IgD-negative memory B cell (primary cell): ENCODE results near the gene IZUMO4. TPM values are rescaled to one million over a fixed set of nuclear protein-coding genes. Genes with fewer than 3 reads are reported as not detected.

ENCODE experiments used
- H3K27ac Mint-ChIP-seq, 3 donors: one replicate each; pipeline ENCODE4 v1.8.0; 2020 to 2022; ENCODE audit warnings: mild to moderate bottlenecking in 3 of 3, mixed read lengths in 3 of 3, moderate library complexity in 1 of 3
- H3K27me3 Mint-ChIP-seq: one replicate; pipeline ENCODE4 v1.8.0; 2021; ENCODE audit warnings: mixed read lengths
- H3K36me3 Mint-ChIP-seq: one replicate; pipeline ENCODE4 v1.8.0; 2020; ENCODE audit warnings: mild to moderate bottlenecking, mixed read lengths
- H3K4me1 Mint-ChIP-seq, 3 donors: one replicate each; pipeline ENCODE4 v1.8.0; 2020 to 2022; ENCODE audit warnings: mixed read lengths in 3 of 3, mild to moderate bottlenecking in 1 of 3
- H3K4me3 Mint-ChIP-seq, 4 donors: one replicate each; pipeline ENCODE4 v1.8.0; 2020 to 2022; ENCODE audit warnings: mild to moderate bottlenecking in 4 of 4, mixed read lengths in 4 of 4, moderate library complexity in 3 of 4
- H3K9me3 Mint-ChIP-seq, 3 donors: one replicate each; pipeline ENCODE4 v1.8.0; 2020 to 2021; ENCODE audit warnings: mixed read lengths in 3 of 3, mild to moderate bottlenecking in 1 of 3
- polyA plus RNA-seq: library from polyadenylated mRNA; unstranded; fragments of 300-500 nt; fragmentation: Illumina TruSeq; gene quantifications from one replicate; pipeline ENCODE4 v1.2.3, GENCODE V29; 2021

Gene IZUMO4
- polyA plus RNA-seq, result 0.83 TPM

- Mint-ChIP-seq H3K36me3 (peaks cover 3% of the 10 kb centered on the region), H3K4me1 (peaks cover 22 to 26% (median 23%) of the 10 kb centered on the region in 3 donors), H3K27ac (peak within 1 kb of the TSS; percentile 98 to 100 (median 98)), H3K27me3 (peaks cover 2% of the 10 kb centered on the region), H3K4me3 (peak within 1 kb of the TSS; percentile 93 to 99 (median 98)), H3K9me3 (no peaks in the 10 kb centered on the region)
Observed at GRCh38 chr19:2096480-2097202, at the start of gene IZUMO4. TSS of gene IZUMO4 (plus strand) at chr19:2096915. CDS start at chr19:2096946, 31 bp downstream.

- Mint-ChIP-seq H3K4me3 (peak overlapping the region in 3 of 4 donors; percentile 33 to 97 (median 92)), H3K27me3 (no peaks in the 10 kb centered on the region), H3K36me3 (peaks cover 6% of the 10 kb centered on the region), H3K9me3 (no peaks in the 10 kb centered on the region), H3K27ac (peak overlapping the region; percentile 59 to 97 (median 76)), H3K4me1 (peaks cover 15 to 25% (median 25%) of the 10 kb centered on the region in 3 donors)
Observed at GRCh38 chr19:2047076-2047448, 49.7 kb upstream of the IZUMO4 start.

- H3K27ac Mint-ChIP-seq, result peak overlapping the region; percentile 76 to 97 (median 87)
- H3K27me3 Mint-ChIP-seq, result no peaks in the 10 kb centered on the region
- H3K4me1 Mint-ChIP-seq, result peaks cover 19 to 28% (median 27%) of the 10 kb centered on the region in 3 donors
Observed at GRCh38 chr19:2047449-2048103, 49.1 kb upstream of the IZUMO4 start.

GRCh38 chr19:2048104-2048958 is 48.4 kb upstream of the IZUMO4 start:
- Mint-ChIP-seq H3K9me3 (no peaks in the 10 kb centered on the region), H3K4me1 (peaks cover 20 to 27% (median 25%) of the 10 kb centered on the region in 3 donors), H3K27me3 (no peaks in the 10 kb centered on the region), H3K4me3 (peak overlapping the region; percentile 86 to 97 (median 94)), H3K27ac (peak overlapping the region in 2 of 3 donors; percentile 87 to 97), H3K36me3 (peaks cover 6% of the 10 kb centered on the region)

More at GRCh38 chr19:2047449-2048103, 49.1 kb upstream of the IZUMO4 start:
- Mint-ChIP-seq H3K36me3 (peaks cover 6% of the 10 kb centered on the region), H3K4me3 (peak overlapping the region in 3 of 4 donors; percentile 34 to 97 (median 92)), H3K9me3 (no peaks in the 10 kb centered on the region)

- Mint-ChIP-seq H3K4me3 (peak overlapping the region; percentile 86 to 97 (median 94)), H3K4me1 (peaks cover 11 to 22% (median 18%) of the 10 kb centered on the region in 3 donors), H3K9me3 (no peaks in the 10 kb centered on the region), H3K36me3 (peaks cover 4% of the 10 kb centered on the region), H3K27ac (peak overlapping the region; percentile 94 to 99 (median 97)), H3K27me3 (no peaks in the 10 kb centered on the region)
Observed at GRCh38 chr19:2048959-2049740, 47.6 kb upstream of the IZUMO4 start.

GRCh38 chr19:2049741-2050348 is 46.9 kb upstream of the IZUMO4 start:
- H3K27ac Mint-ChIP-seq, result peak overlapping the region; percentile 94 to 99 (median 97)
- no peaks in the 10 kb centered on the region for H3K27me3 Mint-ChIP-seq
- no peaks in the 10 kb centered on the region for H3K9me3 Mint-ChIP-seq
- H3K36me3 Mint-ChIP-seq, result peaks cover 4% of the 10 kb centered on the region
- H3K4me3 Mint-ChIP-seq, result peak overlapping the region; percentile 86 to 97 (median 94)
- peaks cover 11 to 23% (median 21%) of the 10 kb centered on the region in 3 donors for H3K4me1 Mint-ChIP-seq

- Mint-ChIP-seq H3K4me3 (peak overlapping the region; percentile 86 to 97 (median 94)), H3K36me3 (peaks cover 4% of the 10 kb centered on the region), H3K27me3 (peaks cover under 1% of the 10 kb centered on the region), H3K4me1 (peaks cover 14 to 26% (median 25%) of the 10 kb centered on the region in 3 donors), H3K27ac (peak overlapping the region; percentile 94 to 99 (median 97)), H3K9me3 (no peaks in the 10 kb centered on the region)
Observed at GRCh38 chr19:2050349-2050990, 46.2 kb upstream of the IZUMO4 start.

GRCh38 chr19:2050991-2051772 is 45.5 kb upstream of the IZUMO4 start, which contains the start of gene MKNK2:
TSS of gene MKNK2 (minus strand) at chr19:2051244. CDS start at chr19:2050851, 393 bp downstream.
- Mint-ChIP-seq H3K36me3 (peaks cover 4% of the 10 kb centered on the region), H3K4me3 (peak within 1 kb of the TSS; percentile 86 to 97 (median 94)), H3K27ac (peak within 1 kb of the TSS; percentile 99), H3K9me3 (no peaks in the 10 kb centered on the region), H3K27me3 (peaks cover 3% of the 10 kb centered on the region), H3K4me1 (peaks cover 17 to 30% (median 28%) of the 10 kb centered on the region in 3 donors)

- Mint-ChIP-seq H3K27ac (peak overlapping the region; percentile 99), H3K9me3 (no peaks in the 10 kb centered on the region), H3K4me3 (peak overlapping the region; percentile 73 to 93 (median 86)), H3K4me1 (peaks cover 17 to 29% (median 27%) of the 10 kb centered on the region in 3 donors), H3K27me3 (peaks cover 3% of the 10 kb centered on the region), H3K36me3 (peaks cover 4% of the 10 kb centered on the region)
Observed at GRCh38 chr19:2051773-2052704, 44.7 kb upstream of the IZUMO4 start.

GRCh38 chr19:2053601-2054389 is 42.9 kb upstream of the IZUMO4 start:
- Mint-ChIP-seq H3K27me3 (peaks cover 3% of the 10 kb centered on the region), H3K27ac (peak overlapping the region; percentile 98 to 99 (median 98)), H3K36me3 (peaks cover 3% of the 10 kb centered on the region), H3K4me1 (peaks cover 17 to 31% (median 30%) of the 10 kb centered on the region in 3 donors), H3K4me3 (peak overlapping the region; percentile 21 to 81 (median 72)), H3K9me3 (no peaks in the 10 kb centered on the region)

GRCh38 chr19:2054763-2055162 is 42.0 kb upstream of the IZUMO4 start:
- H3K4me3 Mint-ChIP-seq, result peak overlapping the region; percentile 74 to 90 (median 82)
- peaks cover under 1% of the 10 kb centered on the region for H3K36me3 Mint-ChIP-seq
- peak overlapping the region; percentile 98 to 99 (median 98) for H3K27ac Mint-ChIP-seq
- no peaks in the 10 kb centered on the region for H3K9me3 Mint-ChIP-seq
- H3K27me3 Mint-ChIP-seq, result peaks cover 3% of the 10 kb centered on the region
- H3K4me1 Mint-ChIP-seq, result peaks cover 17 to 32% (median 25%) of the 10 kb centered on the region in 3 donors
